OCI-LY7 (cell line): ENCODE results near the gene KCNT1.

Experiments
- EZH2phosphoT487 ChIP-seq: fragments of 200-600 bp; sonication (generic); IDR thresholded peaks from 2 replicates; pipeline ENCODE4 v1.6.1; 2018; ENCODE audit warnings: low read depth, borderline replicate concordance, mild to moderate bottlenecking, mixed run types, antibody characterized with exemption, low read length, moderate library complexity, mixed read lengths
- TF ChIP-seq, protein P1 (sequence below): fragments of 200-600 bp; sonication (generic); conservative IDR thresholded peaks from 2 replicates; pipeline ENCODE4 v1.5.1; 2014; ENCODE audit warnings: mild to moderate bottlenecking, antibody characterized with exemption, low read length, moderate library complexity, mixed read lengths

DNA sequence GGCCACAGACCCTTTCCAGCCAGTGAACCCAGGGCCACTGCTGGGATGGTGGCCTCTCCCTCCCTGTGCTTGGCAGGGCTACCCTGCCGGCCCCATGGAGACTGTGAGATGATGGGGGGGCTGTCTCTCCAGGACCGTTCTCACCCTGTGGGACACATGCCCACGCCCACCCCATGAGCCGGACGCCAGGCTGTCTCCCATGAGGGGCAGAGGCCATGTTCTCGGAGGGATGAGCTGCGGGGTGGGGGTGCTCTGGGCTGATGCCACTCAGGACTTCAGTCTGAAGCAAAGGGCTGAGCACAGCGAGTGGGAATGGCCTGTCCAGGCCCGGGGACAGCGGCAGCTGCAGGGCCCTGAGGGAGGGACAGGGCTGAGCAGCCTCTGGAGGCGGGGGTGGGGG lies 88.9 kb downstream of the KCNT1 start:
- TF ChIP-seq, protein P1, sequence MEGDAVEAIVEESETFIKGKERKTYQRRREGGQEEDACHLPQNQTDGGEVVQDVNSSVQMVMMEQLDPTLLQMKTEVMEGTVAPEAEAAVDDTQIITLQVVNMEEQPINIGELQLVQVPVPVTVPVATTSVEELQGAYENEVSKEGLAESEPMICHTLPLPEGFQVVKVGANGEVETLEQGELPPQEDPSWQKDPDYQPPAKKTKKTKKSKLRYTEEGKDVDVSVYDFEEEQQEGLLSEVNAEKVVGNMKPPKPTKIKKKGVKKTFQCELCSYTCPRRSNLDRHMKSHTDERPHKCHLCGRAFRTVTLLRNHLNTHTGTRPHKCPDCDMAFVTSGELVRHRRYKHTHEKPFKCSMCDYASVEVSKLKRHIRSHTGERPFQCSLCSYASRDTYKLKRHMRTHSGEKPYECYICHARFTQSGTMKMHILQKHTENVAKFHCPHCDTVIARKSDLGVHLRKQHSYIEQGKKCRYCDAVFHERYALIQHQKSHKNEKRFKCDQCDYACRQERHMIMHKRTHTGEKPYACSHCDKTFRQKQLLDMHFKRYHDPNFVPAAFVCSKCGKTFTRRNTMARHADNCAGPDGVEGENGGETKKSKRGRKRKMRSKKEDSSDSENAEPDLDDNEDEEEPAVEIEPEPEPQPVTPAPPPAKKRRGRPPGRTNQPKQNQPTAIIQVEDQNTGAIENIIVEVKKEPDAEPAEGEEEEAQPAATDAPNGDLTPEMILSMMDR = no peak
- TF ChIP-seq EZH2phosphoT487 = no peak
